ENCODE measurements around the gene MGAT5B. TPM values are rescaled to one million over a fixed set of nuclear protein-coding genes. Genes with fewer than 3 reads are reported as not detected.

The MGAT5B gene
- total and polyA plus RNA-seq, 11 donors = 0.07 to 0.21 (median 0.15) TPM; not detected in 6

GRCh38 chr17:76830987-76831715, 37.1 kb upstream of the MGAT5B start:
- no peak overlapping the region for H3K27ac ChIP-seq
- no peaks in the 10 kb centered on the region for H3K9me3 ChIP-seq
- no peak for ATAC-seq
- peaks cover 0 to 21% (median 0%) of the 10 kb centered on the region in 9 donors for H3K27me3 ChIP-seq
- 89 to 90% (median 90%) methylated on average over 10 of the region's 10 CpGs for WGBS, 4 donors
- H3K36me3 ChIP-seq = no peaks in the 10 kb centered on the region
- intact Hi-C loops (cut with DNase I) = loop anchor here in 1 of 10 donors (10.0 kb wide), 1 partner anchor 76 kb away; no protein-coding TSS in a partner anchor
- H3K4me1 ChIP-seq = no peaks in the 10 kb centered on the region
- TF ChIP-seq POLR2A (IDR thresholded peaks at IDR 0.05) (no peak), CTCF (IDR thresholded peaks at IDR 0.05) (no peak)
- no peak for DNase-seq
- no peak overlapping the region for H3K4me3 ChIP-seq

GRCh38 chr17:76833034-76833644, 35.1 kb upstream of the MGAT5B start:
- Histone ChIP-seq H3K4me3 (no peak overlapping the region), H3K36me3 (no peaks in the 10 kb centered on the region), H3K4me1 (no peaks in the 10 kb centered on the region), H3K27me3 (peaks cover 0 to 21% (median 0%) of the 10 kb centered on the region in 9 donors), H3K9me3 (no peaks in the 10 kb centered on the region), H3K27ac (no peak overlapping the region)
- TF ChIP-seq POLR2A (IDR thresholded peaks at IDR 0.05) = no peak
- no peak for TF ChIP-seq CTCF (IDR thresholded peaks at IDR 0.05)
- intact Hi-C loops (cut with DNase I) = loop anchor here in 1 of 10 donors (10.0 kb wide), 1 partner anchor 78 kb away; no protein-coding TSS in a partner anchor
- no peak for ATAC-seq
- no peak for DNase-seq
- 83 to 88% (median 85%) methylated on average over 7 of the region's 7 CpGs for WGBS, 4 donors

- Histone ChIP-seq H3K27ac (no peak overlapping the region), H3K27me3 (peaks cover 0 to 21% (median 0%) of the 10 kb centered on the region in 9 donors), H3K9me3 (no peaks in the 10 kb centered on the region), H3K4me1 (no peaks in the 10 kb centered on the region), H3K36me3 (no peaks in the 10 kb centered on the region), H3K4me3 (no peak overlapping the region)
- ATAC-seq (no peak), DNase-seq (no peak)
- WGBS, 4 donors = 84 to 92% (median 90%) methylated on average over 4 of the region's 4 CpGs
- no peak for TF ChIP-seq POLR2A (IDR thresholded peaks at IDR 0.05)
- no peak for TF ChIP-seq CTCF (IDR thresholded peaks at IDR 0.05)
- intact Hi-C loops (cut with DNase I) = loop anchor here in 1 of 10 donors (10.0 kb wide), 1 partner anchor 79 kb away; no protein-coding TSS in a partner anchor
Measured at GRCh38 chr17:76833747-76834146, 34.5 kb upstream of the MGAT5B start.

GRCh38 chr17:76834870-76835269, 33.3 kb upstream of the MGAT5B start:
- Histone ChIP-seq H3K27ac (no peak overlapping the region), H3K36me3 (no peaks in the 10 kb centered on the region), H3K27me3 (peaks cover 0 to 23% (median 2%) of the 10 kb centered on the region in 9 donors), H3K4me1 (peaks cover 0 to 7% (median under 1%) of the 10 kb centered on the region in 12 donors), H3K9me3 (no peaks in the 10 kb centered on the region), H3K4me3 (no peak overlapping the region)
- no peak for ATAC-seq
- intact Hi-C loops (cut with DNase I) = loop anchor here in 1 of 10 donors (10.0 kb wide), 1 partner anchor 80 kb away; no protein-coding TSS in a partner anchor
- no peak for TF ChIP-seq CTCF (IDR thresholded peaks at IDR 0.05)
- TF ChIP-seq POLR2A (IDR thresholded peaks at IDR 0.05) = no peak
- DNase-seq = no peak
- WGBS, 4 donors = 51 to 63% (median 57%) methylated on average over 9 of the region's 9 CpGs
